GM10847 (cell line): ENCODE data around the gene NIN.

ENCODE experiments used
- POLR2A ChIP-seq: IDR thresholded peaks from 2 replicates; pipeline ENCODE4 v1.6.1; 2011; ENCODE audit not compliant: insufficient read length; ENCODE audit errors: extremely low read depth

The NIN gene

GRCh38 chr14:50785457-50786063 is 45.4 kb downstream of the NIN start:
- TF ChIP-seq POLR2A = no peak

DNA sequence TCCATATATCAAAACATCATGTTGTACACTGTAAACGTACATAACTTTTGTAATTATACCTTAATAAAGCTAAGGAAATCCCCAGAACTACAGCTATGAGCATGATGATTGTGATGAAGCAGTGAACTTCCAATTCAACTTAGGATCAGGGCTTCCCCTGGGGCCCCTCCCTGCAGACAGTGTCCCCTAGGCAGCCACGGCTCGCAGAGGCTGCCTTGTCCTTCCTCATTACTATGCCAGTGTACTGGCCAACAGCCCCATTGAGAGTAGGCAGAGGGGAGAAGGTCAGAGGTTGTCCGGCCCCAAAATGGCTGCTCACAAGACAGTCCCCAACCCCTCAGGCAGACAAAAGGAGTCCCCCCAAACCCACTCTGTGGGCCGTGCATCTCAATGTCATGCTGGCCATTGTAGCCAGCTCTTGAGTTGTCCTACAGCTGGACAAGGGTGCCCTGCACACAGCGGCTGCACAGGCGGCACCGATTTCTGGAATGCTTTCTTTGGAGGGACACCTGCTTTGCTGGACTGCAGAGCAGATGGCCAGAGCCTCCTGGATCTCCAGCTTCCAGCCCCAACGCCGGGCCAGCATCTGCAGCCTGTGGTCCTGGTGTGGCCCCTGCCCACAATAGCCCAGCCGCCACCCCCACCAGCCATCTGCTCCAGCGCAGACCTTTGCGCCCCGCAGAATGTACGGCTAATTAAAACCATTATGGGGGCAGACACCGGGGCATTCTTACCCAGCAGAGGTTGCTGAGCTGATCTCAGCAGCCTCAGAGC is 46.1 kb downstream of the NIN start:
- TF ChIP-seq POLR2A = no peak

DNA sequence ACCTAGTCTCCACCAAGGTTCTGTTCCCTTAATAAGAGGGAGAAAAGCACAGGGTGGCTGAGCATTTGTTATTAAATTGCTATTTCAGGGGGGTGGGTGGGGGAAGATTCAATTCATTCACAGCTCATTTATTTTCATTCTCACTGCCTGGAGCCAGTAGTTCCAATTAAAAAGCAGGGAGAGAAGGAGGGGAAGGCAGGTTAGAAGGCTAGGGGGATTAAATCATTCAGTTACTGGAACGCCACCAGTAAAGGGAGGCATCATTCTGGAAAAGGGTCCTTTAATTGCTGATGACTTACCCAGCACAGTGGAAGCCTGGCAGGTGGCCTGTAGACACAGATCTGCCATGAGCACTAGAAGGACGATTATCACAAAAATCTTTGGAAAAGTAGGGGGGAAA is 47.4 kb downstream of the NIN start:
- TF ChIP-seq POLR2A = no peak

- TF ChIP-seq POLR2A = no peak
Measured at GRCh38 chr14:50780393-50780792, 50.6 kb downstream of the NIN start.

DNA sequence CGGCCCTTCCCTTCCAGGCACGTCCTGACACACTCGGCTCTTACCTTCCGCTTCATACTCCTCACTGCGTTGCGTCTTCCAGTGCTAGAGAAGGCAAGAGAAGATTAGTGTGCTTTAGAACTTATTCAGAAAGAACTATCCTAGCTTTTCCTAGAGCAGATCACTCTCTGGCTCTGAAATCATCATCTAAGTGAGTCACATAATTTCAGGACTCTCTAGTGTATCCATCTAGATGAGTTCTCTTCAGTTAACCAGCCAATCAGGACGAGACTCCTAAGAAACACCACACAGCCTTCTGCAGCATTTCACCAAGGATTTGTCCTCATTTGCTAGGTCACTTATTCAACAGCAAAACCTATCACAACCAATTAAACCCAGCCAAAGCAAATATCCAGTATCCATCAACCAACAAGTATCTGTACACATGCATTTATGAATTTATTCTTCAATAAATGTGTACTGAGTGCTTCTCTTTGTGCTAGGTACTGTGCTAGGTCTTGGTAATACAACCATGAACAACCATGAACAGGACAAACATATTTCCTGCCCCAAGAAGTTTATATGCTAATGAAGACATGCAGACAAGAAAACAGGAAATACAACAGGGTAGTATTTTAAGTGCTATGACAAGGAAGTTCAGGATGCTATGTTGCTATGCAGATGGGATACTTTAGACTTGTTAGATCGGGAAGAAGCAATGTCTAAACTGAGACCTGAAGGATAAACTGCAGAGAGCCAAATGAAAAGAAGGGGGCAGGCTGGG is 52.1 kb downstream of the NIN start:
- TF ChIP-seq POLR2A = no peak

GRCh38 chr14:50776522-50776921 is 54.4 kb downstream of the NIN start:
- no peak for TF ChIP-seq POLR2A

DNA sequence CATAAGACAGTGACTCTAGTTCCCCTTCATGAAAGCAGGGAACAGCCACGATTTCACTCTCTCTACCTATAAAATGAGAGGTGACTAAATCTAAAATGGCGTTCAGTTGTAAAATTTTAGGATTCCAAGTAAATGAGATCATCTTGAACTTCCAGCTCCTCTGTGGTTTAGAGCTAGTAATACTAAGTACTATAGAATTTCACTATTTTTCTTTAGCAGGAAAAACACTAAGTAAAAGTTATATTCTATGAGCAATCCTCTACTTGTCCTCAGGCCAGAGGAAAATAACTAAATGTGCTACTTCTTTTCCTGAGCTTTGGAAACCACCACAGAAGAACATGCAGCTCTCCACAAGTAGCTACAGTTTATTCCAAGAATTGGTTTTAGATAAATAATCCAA is 55.6 kb downstream of the NIN start:
- no peak for TF ChIP-seq POLR2A

- TF ChIP-seq POLR2A = no peak
Measured at GRCh38 chr14:50774542-50775267, 56.3 kb downstream of the NIN start.

DNA sequence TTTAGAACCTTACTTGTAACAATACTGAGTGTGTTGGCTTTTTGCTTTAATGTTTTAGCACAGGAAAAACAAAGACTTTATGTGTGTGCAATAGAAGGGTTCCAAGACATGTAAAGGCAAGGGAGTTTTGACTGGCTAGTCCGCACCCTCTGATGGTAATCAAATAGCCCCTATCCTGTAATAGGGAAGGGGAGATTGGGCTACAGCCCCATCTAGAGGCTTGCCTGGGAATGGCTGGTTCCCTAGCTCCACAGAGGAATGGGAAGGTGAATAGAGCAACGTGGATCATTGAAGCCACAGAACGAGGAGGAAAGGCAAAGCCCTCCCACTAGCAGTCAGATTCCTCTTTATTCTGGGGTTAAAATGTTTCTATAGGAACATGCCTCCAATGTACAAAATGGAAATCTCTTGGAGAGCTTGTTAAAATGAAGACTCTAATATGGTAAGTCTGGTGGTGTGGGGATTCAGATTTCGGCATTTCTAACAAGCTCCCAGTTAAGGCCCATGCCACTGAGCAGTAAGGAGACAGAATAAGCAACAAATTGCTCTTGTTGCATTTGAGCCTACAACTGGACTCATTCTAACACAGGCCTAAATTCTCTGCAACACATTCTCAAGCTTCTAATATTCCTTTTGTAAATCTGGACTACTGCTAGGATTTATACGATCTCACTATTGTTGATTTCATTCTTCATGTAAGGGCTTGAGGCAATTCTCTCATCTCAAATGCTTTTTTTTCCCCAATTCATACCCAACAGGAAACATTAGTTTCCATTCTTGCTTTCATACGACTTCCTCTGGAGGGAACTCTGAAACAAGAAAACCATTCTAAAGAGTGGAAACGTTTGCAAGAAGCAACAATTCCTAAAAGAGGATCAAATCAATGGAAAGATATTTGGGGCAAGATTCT is 57.1 kb downstream of the NIN start:
- TF ChIP-seq POLR2A = no peak

- no peak for TF ChIP-seq POLR2A
Measured at GRCh38 chr14:50772412-50772811, 58.5 kb downstream of the NIN start.

- no peak for TF ChIP-seq POLR2A
Measured at GRCh38 chr14:50770586-50770985, 60.4 kb downstream of the NIN start.

DNA sequence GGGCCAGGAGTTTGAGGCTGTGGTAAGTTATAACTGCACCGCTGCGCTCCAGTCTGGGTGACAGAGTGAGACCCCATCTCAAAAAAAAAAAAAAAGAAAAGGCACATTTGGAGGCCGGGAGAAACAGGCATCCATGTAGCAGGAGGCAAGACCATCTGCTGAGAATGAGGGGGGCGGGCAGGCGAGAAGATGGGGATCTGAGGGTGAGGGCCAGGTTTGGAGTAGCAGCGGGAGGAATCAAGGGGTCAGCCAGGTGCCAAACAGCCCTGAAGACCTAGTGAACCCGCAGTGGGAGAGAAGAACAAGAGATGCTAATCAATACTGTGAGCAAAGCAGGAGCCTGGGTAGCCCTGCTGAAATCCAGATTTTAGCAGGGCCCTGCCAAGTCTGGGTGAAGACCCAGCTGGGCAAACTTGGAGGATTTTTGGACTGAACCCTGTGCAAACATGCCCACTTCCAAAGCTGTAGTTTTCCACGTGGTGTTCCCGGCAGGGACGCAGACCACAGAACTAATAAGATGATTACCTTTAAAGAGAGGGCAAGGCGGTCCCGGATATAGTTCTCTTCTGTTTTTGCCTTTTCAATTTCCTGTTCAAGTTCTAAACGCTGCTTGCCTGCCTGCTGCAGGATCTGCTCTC is 61.0 kb downstream of the NIN start:
- TF ChIP-seq POLR2A = no peak

GRCh38 chr14:50768680-50769079 is 62.3 kb downstream of the NIN start:
- no peak for TF ChIP-seq POLR2A

DNA sequence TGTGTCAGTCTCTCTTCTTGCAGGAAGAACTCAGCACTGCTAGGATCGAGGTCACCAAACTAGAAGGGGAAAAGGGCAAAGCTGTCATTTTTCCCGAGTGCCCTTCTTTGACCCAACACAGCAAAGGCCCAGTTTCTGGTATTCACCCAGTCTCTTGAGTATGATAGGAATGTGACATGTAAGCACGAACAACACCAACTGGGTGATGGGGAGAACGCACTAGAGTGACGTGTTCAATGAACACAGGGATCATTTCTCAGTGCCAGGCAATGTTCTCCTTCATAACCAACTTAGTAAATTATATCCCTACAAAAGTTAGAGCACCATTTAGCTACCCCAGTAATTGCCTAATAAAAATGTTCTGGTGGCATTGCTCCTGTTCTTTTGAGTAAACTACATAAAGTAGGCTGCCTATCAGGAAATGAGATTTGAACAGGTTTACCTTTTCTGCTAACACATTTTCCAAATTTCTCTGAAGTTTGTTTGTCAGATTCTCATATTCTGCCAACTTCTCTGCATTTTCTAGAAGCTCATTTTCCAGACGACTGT is 64.5 kb downstream of the NIN start:
- no peak for TF ChIP-seq POLR2A
